PC-9 (cell line): Measurements from ENCODE around the gene PDZD4. TPM values are rescaled to one million over a fixed set of nuclear protein-coding genes. Genes with fewer than 3 reads are reported as not detected.

Experiments
- BruUV-seq: library from RNA; stranded (reverse); fragments of 400-500 nt; replicated peaks from 2 replicates; lab custom pipeline; 2021; lab: Mats Ljungman, UMichigan
- CTCF ChIA-PET: fragments of 300-600 bp; sonication (Branson Sonifier 250); formaldehyde crosslinking; loops from one replicate; lab custom pipeline; 2022; ENCODE audit warnings: antibody characterized with exemption; lab: Charles Lee
- POLR2A ChIA-PET: fragments of 300-600 bp; sonication (Branson Sonifier 250); formaldehyde crosslinking; loops from one replicate; lab custom pipeline; 2022; ENCODE audit warnings: antibody characterized with exemption; ENCODE audit not compliant: unreplicated experiment; lab: Charles Lee
- DNase-seq, 2 experiments: peaks; one replicate each; pipeline versions ENCODE4 v3.0.0 to v3.0.0-alpha.2; 2015 to 2022; ENCODE audit warnings: mixed read lengths in 1 of 2
- H2AFZ ChIP-seq: fragments of 200-600 bp; sonication (generic); 2 replicates; pipeline ENCODE4 v1.8.1; 2017; ENCODE audit warnings: antibody characterized with exemption
- H3F3A ChIP-seq: fragments of 200-600 bp; sonication (generic); 2 replicates; pipeline ENCODE4 v1.8.1; 2017; ENCODE audit warnings: antibody characterized with exemption, mild to moderate bottlenecking, low read depth; ENCODE audit not compliant: insufficient read depth
- H3K27ac ChIP-seq: fragments of 200-600 bp; sonication (generic); 2 replicates; pipeline ENCODE4 v1.6.1; 2016; ENCODE audit warnings: mixed run types
- H3K27me3 ChIP-seq: fragments of 200-600 bp; sonication (generic); 2 replicates; pipeline ENCODE4 v1.6.1; 2016; ENCODE audit warnings: low read depth, mixed run types; ENCODE audit not compliant: insufficient read depth
- H3K36me3 ChIP-seq: fragments of 200-600 bp; sonication (generic); 2 replicates; pipeline ENCODE4 v1.6.1; 2016; ENCODE audit warnings: low read depth, mixed run types
- H3K4me1 ChIP-seq: fragments of 200-600 bp; sonication (generic); replicated peaks from 2 replicates; pipeline ENCODE4 v1.6.1; 2016; ENCODE audit warnings: mixed run types; ENCODE audit not compliant: insufficient read depth
- H3K4me2 ChIP-seq: fragments of 200-600 bp; sonication (generic); 2 replicates; pipeline ENCODE4 v1.6.1; 2017; ENCODE audit warnings: mixed run types
- H3K4me3 ChIP-seq: fragments of 200-600 bp; sonication (generic); 2 replicates; pipeline ENCODE4 v1.6.1; 2016; ENCODE audit warnings: mixed run types
- H3K79me2 ChIP-seq: fragments of 200-600 bp; sonication (generic); 2 replicates; pipeline ENCODE4 v1.6.1; 2017; ENCODE audit warnings: low read depth, mixed run types
- H3K9me2 ChIP-seq: fragments of 200-600 bp; sonication (generic); 2 replicates; pipeline ENCODE4 v1.8.1; 2017; ENCODE audit warnings: mild to moderate bottlenecking; ENCODE audit not compliant: insufficient read depth
- H3K9me3 ChIP-seq: fragments of 200-600 bp; sonication (generic); 2 replicates; pipeline ENCODE4 v1.8.1; 2016; ENCODE audit warnings: low read depth; ENCODE audit not compliant: insufficient read depth
- H4K20me1 ChIP-seq: fragments of 200-600 bp; sonication (generic); 2 replicates; pipeline ENCODE4 v1.8.1; 2017; ENCODE audit not compliant: insufficient read depth
- EZH2 ChIP-seq: fragments of 200-600 bp; sonication (generic); IDR thresholded peaks from 2 replicates; pipeline ENCODE4 v1.8.0; 2017; ENCODE audit warnings: antibody characterized with exemption, low read depth
- intact Hi-C: fragments of 100-400 bp; cut with micrococcal nuclease; formaldehyde crosslinking; loops from one replicate; pipeline ENCODE4 v1.10.0; 2022; ENCODE audit not compliant: unreplicated experiment
- total RNA-seq: library from RNA; stranded (reverse); gene quantifications from 2 replicates; pipeline ENCODE4 v1.2.3, GENCODE V29; 2021
- TF ChIP-seq, protein P1 (sequence below): fragments of 200-600 bp; sonication (generic); conservative IDR thresholded peaks from 2 replicates; pipeline ENCODE4 v1.6.1; 2017; ENCODE audit warnings: mixed run types, antibody characterized with exemption, mild to moderate bottlenecking, moderate library complexity

PDZD4 gene
- total RNA-seq, 1 experiment from 2014 or later = 0.17 TPM

DNA sequence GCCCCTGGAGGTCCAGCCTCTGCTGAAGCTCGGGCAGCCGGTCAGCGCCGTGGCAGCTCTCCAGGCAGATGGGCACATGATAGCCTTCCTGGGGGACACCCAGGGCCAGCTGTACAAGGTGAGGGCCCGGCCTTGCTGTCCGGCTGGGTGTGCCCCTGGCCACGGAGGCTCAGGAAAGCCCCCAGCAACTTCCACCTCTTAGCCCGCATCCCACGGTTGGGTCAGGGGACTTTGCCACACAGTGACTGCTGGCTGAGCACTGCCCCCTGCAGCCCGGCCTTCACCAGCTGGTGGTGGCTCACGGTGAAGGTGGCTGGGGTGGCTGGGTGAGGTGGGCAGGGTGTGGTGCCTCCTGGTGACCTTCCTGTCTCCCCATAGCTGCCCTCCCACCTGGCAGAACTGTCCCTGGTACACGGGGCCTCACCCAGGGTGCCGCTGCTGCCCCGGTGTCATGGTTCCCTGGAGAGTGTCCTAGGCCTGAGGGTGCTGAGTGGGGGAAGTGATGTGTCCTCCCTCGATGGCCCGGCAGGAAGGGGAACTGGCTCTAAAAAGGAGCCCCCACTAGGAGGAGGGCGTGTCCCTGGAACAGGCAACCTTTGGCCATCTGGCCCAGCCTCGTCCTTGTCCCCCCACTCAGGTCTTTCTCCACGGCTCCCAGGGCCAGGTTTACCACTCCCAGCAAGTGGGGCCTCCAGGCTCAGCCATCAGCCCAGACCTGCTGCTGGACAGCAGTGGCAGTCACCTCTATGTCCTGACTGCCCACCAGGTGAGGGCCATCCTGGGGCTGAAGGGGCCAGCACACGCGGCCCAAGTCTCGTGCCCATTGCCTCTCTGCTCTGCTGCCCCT is 61.8 kb downstream of the PDZD4 start:
- peaks cover 7% of the 10 kb centered on the region; the same call in 1 of the 2 replicates for H3K4me1 ChIP-seq
- intact Hi-C loops = loop anchor here (5.0 kb wide), 1 partner anchor 764 kb away; no protein-coding TSS in a partner anchor
- TF ChIP-seq, protein P1, sequence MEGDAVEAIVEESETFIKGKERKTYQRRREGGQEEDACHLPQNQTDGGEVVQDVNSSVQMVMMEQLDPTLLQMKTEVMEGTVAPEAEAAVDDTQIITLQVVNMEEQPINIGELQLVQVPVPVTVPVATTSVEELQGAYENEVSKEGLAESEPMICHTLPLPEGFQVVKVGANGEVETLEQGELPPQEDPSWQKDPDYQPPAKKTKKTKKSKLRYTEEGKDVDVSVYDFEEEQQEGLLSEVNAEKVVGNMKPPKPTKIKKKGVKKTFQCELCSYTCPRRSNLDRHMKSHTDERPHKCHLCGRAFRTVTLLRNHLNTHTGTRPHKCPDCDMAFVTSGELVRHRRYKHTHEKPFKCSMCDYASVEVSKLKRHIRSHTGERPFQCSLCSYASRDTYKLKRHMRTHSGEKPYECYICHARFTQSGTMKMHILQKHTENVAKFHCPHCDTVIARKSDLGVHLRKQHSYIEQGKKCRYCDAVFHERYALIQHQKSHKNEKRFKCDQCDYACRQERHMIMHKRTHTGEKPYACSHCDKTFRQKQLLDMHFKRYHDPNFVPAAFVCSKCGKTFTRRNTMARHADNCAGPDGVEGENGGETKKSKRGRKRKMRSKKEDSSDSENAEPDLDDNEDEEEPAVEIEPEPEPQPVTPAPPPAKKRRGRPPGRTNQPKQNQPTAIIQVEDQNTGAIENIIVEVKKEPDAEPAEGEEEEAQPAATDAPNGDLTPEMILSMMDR = 0 out of 2 replicates have a peak, but pooled peaks have one; percentile 13
- no peak for TF ChIP-seq EZH2
- no peak overlapping the region for H3K4me3 ChIP-seq
- H3K9me2 ChIP-seq = no peaks in the 10 kb centered on the region
- no TSS peak for BruUV-seq
- no peak for DNase-seq
- no peaks in the 10 kb centered on the region for H3K36me3 ChIP-seq
- no peak overlapping the region for H3K4me2 ChIP-seq
- ChIA-PET CTCF (no interaction called here), POLR2A (no interaction called here)
- no peak overlapping the region for H3K27ac ChIP-seq
- H2AFZ ChIP-seq = no peak overlapping the region
- H3K27me3 ChIP-seq = no peaks in the 10 kb centered on the region
- H3F3A ChIP-seq = no peaks in the 10 kb centered on the region
- H4K20me1 ChIP-seq = no peaks in the 10 kb centered on the region
- H3K79me2 ChIP-seq = no peaks in the 10 kb centered on the region
- H3K9me3 ChIP-seq = no peaks in the 10 kb centered on the region

DNA sequence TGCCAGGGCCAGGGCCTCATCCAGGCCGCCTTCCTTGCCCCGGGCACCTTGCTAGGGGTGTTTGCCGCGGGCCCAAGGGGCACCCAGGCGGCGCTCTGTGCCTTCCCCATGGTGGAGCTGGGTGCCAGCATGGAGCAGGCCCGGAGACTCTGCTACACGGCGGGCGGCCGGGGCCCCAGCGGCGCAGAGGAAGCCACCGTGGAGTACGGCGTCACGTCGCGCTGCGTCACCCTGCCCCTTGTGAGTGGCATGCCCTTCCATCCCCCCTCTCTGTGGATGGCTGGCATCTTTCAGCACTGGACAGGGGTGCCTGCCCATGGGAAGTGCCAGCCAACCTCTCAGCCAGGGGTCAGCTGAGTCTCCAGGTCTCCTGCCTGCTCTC is 62.7 kb downstream of the PDZD4 start:
- ChIA-PET POLR2A (no interaction called here), CTCF (no interaction called here)
- no TSS peak for BruUV-seq
- intact Hi-C loops = loop anchor here (5.0 kb wide), 1 partner anchor 765 kb away; no protein-coding TSS in a partner anchor
- Histone ChIP-seq H3F3A (no peaks in the 10 kb centered on the region), H3K4me3 (no peak overlapping the region), H3K36me3 (no peaks in the 10 kb centered on the region), H3K27ac (no peak overlapping the region), H3K79me2 (no peaks in the 10 kb centered on the region), H3K9me3 (no peaks in the 10 kb centered on the region), H3K4me1 (peaks cover 7% of the 10 kb centered on the region; the same call in 1 of the 2 replicates), H3K27me3 (no peaks in the 10 kb centered on the region), H2AFZ (no peak overlapping the region), H3K9me2 (no peaks in the 10 kb centered on the region), H3K4me2 (no peak overlapping the region), H4K20me1 (no peaks in the 10 kb centered on the region)
- DNase-seq = no peak
- no peak for TF ChIP-seq EZH2
- TF ChIP-seq, protein P1 = no peak

DNA sequence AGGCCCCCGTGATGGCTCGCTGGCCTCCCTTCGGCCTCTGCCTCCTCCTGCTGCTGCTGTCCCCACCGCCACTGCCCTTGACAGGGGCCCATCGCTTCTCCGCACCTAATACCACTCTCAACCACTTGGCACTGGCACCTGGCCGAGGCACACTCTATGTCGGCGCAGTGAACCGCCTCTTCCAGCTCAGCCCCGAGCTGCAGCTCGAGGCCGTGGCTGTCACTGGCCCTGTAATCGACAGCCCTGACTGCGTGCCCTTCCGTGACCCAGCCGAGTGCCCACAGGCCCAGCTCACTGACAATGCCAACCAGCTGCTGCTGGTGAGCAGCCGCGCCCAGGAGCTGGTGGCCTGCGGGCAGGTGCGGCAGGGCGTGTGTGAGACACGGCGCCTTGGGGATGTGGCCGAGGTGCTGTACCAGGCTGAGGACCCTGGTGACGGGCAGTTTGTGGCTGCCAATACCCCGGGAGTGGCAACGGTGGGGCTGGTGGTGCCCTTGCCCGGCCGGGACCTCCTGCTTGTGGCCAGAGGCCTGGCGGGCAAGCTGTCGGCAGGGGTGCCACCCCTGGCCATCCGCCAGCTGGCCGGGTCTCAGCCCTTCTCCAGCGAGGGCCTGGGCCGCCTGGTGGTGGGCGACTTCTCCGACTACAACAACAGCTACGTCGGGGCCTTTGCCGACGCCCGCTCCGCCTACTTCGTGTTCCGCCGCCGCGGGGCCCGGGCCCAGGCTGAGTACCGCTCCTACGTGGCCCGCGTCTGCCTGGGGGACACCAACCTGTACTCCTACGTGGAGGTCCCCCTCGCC is 63.3 kb downstream of the PDZD4 start:
- H3K4me3 ChIP-seq = no peak overlapping the region
- no peaks in the 10 kb centered on the region for H3F3A ChIP-seq
- no peaks in the 10 kb centered on the region for H4K20me1 ChIP-seq
- peaks cover 7% of the 10 kb centered on the region; the same call in 1 of the 2 replicates for H3K4me1 ChIP-seq
- no peaks in the 10 kb centered on the region for H3K36me3 ChIP-seq
- peak overlapping the region; percentile 72; the same call in 1 of the 2 replicates for H3K4me2 ChIP-seq
- ChIA-PET CTCF (interaction anchor here (0.6 kb wide), 1 partner anchor 136 kb away, joined by 17 read pairs; no protein-coding TSS in a partner anchor), POLR2A (interaction anchor here (0.5 to 0.7 kb wide), 2 partner anchors 40 to 168 kb away, joined by 3 to 6 read pairs; no protein-coding TSS in a partner anchor)
- DNase-seq = peak in 1 of 2 experiments; percentile 72
- no peak overlapping the region for H3K27ac ChIP-seq
- intact Hi-C loops = loop anchor here (1.0 to 5.0 kb wide), 2 partner anchors 27 to 765 kb away; partner anchors contain the start of genes IDH3G and SSR4
- H2AFZ ChIP-seq = no peak overlapping the region
- H3K9me2 ChIP-seq = no peaks in the 10 kb centered on the region
- BruUV-seq = no TSS peak
- no peaks in the 10 kb centered on the region for H3K9me3 ChIP-seq
- H3K27me3 ChIP-seq = no peaks in the 10 kb centered on the region
- TF ChIP-seq, protein P1 = no peak
- no peak for TF ChIP-seq EZH2
- no peaks in the 10 kb centered on the region for H3K79me2 ChIP-seq
